ENCODE results near the gene HAP1.

Gene HAP1, protein sequence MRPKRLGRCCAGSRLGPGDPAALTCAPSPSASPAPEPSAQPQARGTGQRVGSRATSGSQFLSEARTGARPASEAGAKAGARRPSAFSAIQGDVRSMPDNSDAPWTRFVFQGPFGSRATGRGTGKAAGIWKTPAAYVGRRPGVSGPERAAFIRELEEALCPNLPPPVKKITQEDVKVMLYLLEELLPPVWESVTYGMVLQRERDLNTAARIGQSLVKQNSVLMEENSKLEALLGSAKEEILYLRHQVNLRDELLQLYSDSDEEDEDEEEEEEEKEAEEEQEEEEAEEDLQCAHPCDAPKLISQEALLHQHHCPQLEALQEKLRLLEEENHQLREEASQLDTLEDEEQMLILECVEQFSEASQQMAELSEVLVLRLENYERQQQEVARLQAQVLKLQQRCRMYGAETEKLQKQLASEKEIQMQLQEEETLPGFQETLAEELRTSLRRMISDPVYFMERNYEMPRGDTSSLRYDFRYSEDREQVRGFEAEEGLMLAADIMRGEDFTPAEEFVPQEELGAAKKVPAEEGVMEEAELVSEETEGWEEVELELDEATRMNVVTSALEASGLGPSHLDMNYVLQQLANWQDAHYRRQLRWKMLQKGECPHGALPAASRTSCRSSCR

DNA sequence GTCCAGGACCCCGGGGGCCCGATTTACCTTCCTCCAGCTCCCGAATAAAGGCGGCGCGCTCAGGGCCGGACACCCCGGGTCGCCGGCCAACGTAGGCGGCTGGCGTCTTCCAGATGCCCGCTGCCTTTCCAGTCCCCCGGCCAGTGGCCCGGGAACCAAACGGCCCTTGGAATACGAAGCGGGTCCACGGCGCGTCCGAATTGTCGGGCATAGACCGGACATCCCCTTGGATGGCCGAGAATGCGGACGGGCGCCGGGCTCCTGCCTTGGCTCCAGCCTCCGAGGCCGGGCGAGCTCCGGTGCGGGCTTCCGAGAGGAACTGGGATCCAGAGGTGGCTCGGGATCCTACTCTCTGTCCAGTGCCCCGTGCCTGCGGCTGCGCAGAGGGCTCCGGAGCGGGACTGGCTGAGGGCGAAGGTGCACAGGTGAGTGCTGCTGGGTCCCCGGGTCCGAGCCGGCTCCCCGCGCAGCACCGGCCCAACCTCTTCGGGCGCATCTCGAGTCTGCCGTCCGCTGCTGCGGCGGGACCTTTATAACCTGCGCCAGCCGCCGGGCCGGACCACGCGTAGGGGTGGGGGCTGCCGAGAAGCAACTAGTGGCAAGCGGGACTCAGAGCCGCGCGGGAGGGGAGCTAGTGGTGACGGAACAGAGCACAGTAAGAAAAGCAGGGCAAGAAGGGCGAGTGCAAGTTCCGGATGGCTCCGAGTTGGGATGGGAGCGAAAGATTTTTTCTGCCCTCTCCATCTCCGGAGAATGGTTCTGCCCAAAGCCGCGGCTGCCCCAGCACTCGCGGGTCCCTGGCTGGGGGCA lies at the start of gene HAP1:
Gene HAP1 (minus strand): TSS at position 505 of the 810 bp plus-strand sequence. CDS start 9 bp downstream, at position 496.
- DNase-seq (ENCODE audit: low spot score) = peak; percentile 65
- CTCF ChIA-PET = interaction anchor here (1.3 kb wide), 1 partner anchor 38 kb away, joined by 7 read pairs; no protein-coding TSS in a partner anchor
- POLR2A ChIA-PET (ENCODE audit: low non-redundant PET) = interaction anchor here (1.0 to 1.1 kb wide), 2 partner anchors 17 to 52 kb away, joined by 3 to 7 read pairs; partner anchors contain the start of gene JUP
- peak within 1 kb of the TSS; percentile 43 for H3K27ac ChIP-seq
- TF ChIP-seq, protein P1, sequence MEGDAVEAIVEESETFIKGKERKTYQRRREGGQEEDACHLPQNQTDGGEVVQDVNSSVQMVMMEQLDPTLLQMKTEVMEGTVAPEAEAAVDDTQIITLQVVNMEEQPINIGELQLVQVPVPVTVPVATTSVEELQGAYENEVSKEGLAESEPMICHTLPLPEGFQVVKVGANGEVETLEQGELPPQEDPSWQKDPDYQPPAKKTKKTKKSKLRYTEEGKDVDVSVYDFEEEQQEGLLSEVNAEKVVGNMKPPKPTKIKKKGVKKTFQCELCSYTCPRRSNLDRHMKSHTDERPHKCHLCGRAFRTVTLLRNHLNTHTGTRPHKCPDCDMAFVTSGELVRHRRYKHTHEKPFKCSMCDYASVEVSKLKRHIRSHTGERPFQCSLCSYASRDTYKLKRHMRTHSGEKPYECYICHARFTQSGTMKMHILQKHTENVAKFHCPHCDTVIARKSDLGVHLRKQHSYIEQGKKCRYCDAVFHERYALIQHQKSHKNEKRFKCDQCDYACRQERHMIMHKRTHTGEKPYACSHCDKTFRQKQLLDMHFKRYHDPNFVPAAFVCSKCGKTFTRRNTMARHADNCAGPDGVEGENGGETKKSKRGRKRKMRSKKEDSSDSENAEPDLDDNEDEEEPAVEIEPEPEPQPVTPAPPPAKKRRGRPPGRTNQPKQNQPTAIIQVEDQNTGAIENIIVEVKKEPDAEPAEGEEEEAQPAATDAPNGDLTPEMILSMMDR (conservative IDR thresholded peaks at IDR 0.05; ENCODE audit: low read depth) = no peak

GRCh38 chr17:41782142-41782541 lies 47.7 kb upstream of the HAP1 start:
- ChIA-PET POLR2A (ENCODE audit: low non-redundant PET) (interaction anchor here (1.3 kb wide), 1 partner anchor 11 kb away, joined by 4 read pairs; no protein-coding TSS in a partner anchor), CTCF (interaction anchor here (1.6 to 2.8 kb wide), 2 partner anchors 19 to 29 kb away, joined by 5 to 10 read pairs; partner anchors contain the start of gene P3H4)
- peak overlapping the region; percentile 97 for H3K27ac ChIP-seq
- DNase-seq (ENCODE audit: low spot score) = no peak
- TF ChIP-seq, protein P1 (conservative IDR thresholded peaks at IDR 0.05; ENCODE audit: low read depth) = no peak

- H3K27ac ChIP-seq = peak overlapping the region; percentile 97
- CTCF ChIA-PET = interaction anchor here (0.8 to 2.8 kb wide), 3 partner anchors 20 to 44 kb away, joined by 5 to 10 read pairs (median 6); partner anchors contain the start of gene P3H4
- TF ChIP-seq, protein P1 (conservative IDR thresholded peaks at IDR 0.05; ENCODE audit: low read depth) = no peak
- no peak for DNase-seq (ENCODE audit: low spot score)
- POLR2A ChIA-PET (ENCODE audit: low non-redundant PET) = interaction anchor here (0.6 to 1.3 kb wide), 3 partner anchors 11 to 64 kb away, joined by 4 read pairs; no protein-coding TSS in a partner anchor
These were observed 47.1 kb upstream of the HAP1 start for GRCh38 chr17:41781404-41782110.

- DNase-seq (ENCODE audit: low spot score) = no peak
- H3K27ac ChIP-seq = peak overlapping the region; percentile 97
- POLR2A ChIA-PET (ENCODE audit: low non-redundant PET) = no interaction called here
- CTCF ChIA-PET = interaction anchor here (0.7 to 2.8 kb wide), 2 partner anchors 21 to 158 kb away, joined by 4 to 10 read pairs; no protein-coding TSS in a partner anchor
- TF ChIP-seq, protein P1 (conservative IDR thresholded peaks at IDR 0.05; ENCODE audit: low read depth) = no peak
These were observed 45.5 kb upstream of the HAP1 start for GRCh38 chr17:41779954-41780353.

- TF ChIP-seq, protein P1 (conservative IDR thresholded peaks at IDR 0.05; ENCODE audit: low read depth) = no peak
- H3K27ac ChIP-seq = peak overlapping the region; percentile 97
- ChIA-PET POLR2A (ENCODE audit: low non-redundant PET) (interaction anchor here (1.8 kb wide), 1 partner anchor 9 kb away, joined by 6 read pairs; the partner anchor contains the start of gene JUP), CTCF (interaction anchor here (0.6 to 1.9 kb wide), 4 partner anchors 8 to 29 kb away, joined by 3 to 14 read pairs (median 4); no protein-coding TSS in a partner anchor)
- DNase-seq (ENCODE audit: low spot score) = peak; percentile 58
These were observed 43.2 kb upstream of the HAP1 start for GRCh38 chr17:41777574-41778188.

All from RWPE1 (cell line).